Liver (tissue), 9 donors: ENCODE data around the gene THSD4. TPM values are rescaled to one million over a fixed set of nuclear protein-coding genes. Genes with fewer than 3 reads are reported as not detected.

Source experiments
- DNase-seq: peaks from one replicate; pipeline ENCODE4 v3.0.0-alpha.2; 2017; ENCODE audit warnings: low spot score
- H3K27ac ChIP-seq, 2 donors: one replicate each; pipeline ENCODE4 v1.7.0; 2013; ENCODE audit warnings: inconsistent platforms in 2 of 2, low read length in 2 of 2, control low read depth in 1 of 2, low read depth in 1 of 2, mild to moderate bottlenecking in 1 of 2
- H3K27me3 ChIP-seq, 4 donors: one replicate each; pipeline versions ENCODE4 v1.6.1 to v1.7.0; 2013; ENCODE audit warnings: low read length in 3 of 4, inconsistent platforms in 1 of 4, mild to moderate bottlenecking in 1 of 4, moderate library complexity in 1 of 4; ENCODE audit not compliant: control insufficient read depth in 4 of 4, insufficient read depth in 4 of 4
- H3K36me3 ChIP-seq, 4 donors: one replicate each; pipeline versions ENCODE4 v1.6.1 to v1.7.0; 2013; ENCODE audit warnings: low read length in 3 of 4, mild to moderate bottlenecking in 3 of 4, low read depth in 1 of 4, moderate library complexity in 1 of 4; ENCODE audit not compliant: control insufficient read depth in 4 of 4, insufficient read depth in 3 of 4
- H3K4me1 ChIP-seq, 4 donors: one replicate each; pipeline versions ENCODE4 v1.6.1 to v1.7.0; 2013; ENCODE audit warnings: low read length in 3 of 4, mild to moderate bottlenecking in 3 of 4, moderate library complexity in 1 of 4; ENCODE audit not compliant: control insufficient read depth in 4 of 4, insufficient read depth in 4 of 4
- H3K4me3 ChIP-seq, 3 donors: one replicate each; pipeline versions ENCODE4 v1.6.1 to v1.7.0; 2013; ENCODE audit warnings: low read length in 3 of 3, control low read depth in 1 of 3, low read depth in 1 of 3, mild to moderate bottlenecking in 1 of 3
- H3K9ac ChIP-seq, 2 donors: one replicate each; pipeline ENCODE4 v1.7.0; 2013; ENCODE audit warnings: low read length in 2 of 2, mild to moderate bottlenecking in 2 of 2, moderate library complexity in 2 of 2, control low read depth in 1 of 2, low read depth in 1 of 2
- H3K9me3 ChIP-seq, 4 donors: one replicate each; pipeline versions ENCODE4 v1.6.1 to v1.7.0; 2013; ENCODE audit warnings: low read length in 3 of 4; ENCODE audit not compliant: control insufficient read depth in 4 of 4
- ATF3 ChIP-seq: IDR thresholded peaks from 2 replicates; pipeline ENCODE4 v1.6.1; 2016; ENCODE audit warnings: antibody characterized with exemption
- CTCF ChIP-seq: fragments of 150-350 bp; IDR thresholded peaks from 2 replicates; pipeline ENCODE4 v1.5.1; 2017; ENCODE audit warnings: improper control_type of control experiment, low read depth, low read length; ENCODE audit not compliant: missing input control
- FOXA1 ChIP-seq: IDR thresholded peaks from 2 replicates; pipeline ENCODE4 v1.6.1; 2016; ENCODE audit warnings: antibody characterized with exemption
- FOXA2 ChIP-seq: IDR thresholded peaks from 2 replicates; pipeline ENCODE4 v1.6.1; 2016; ENCODE audit warnings: antibody characterized with exemption
- GABPA ChIP-seq, 2 donors: IDR thresholded peaks in 1 of 2; conservative IDR thresholded peaks in 1 of 2; 2 replicates each; pipeline ENCODE4 v1.6.1; 2016; ENCODE audit warnings: antibody characterized with exemption in 2 of 2, mild to moderate bottlenecking in 1 of 2, moderate library complexity in 1 of 2
- HNF4G ChIP-seq: IDR thresholded peaks from 2 replicates; pipeline ENCODE4 v1.6.1; 2016; ENCODE audit warnings: antibody characterized with exemption
- JUND ChIP-seq, 2 donors: IDR thresholded peaks; 2 replicates each; pipeline ENCODE4 v1.6.1; 2016; ENCODE audit warnings: antibody characterized with exemption in 2 of 2
- NR2F2 ChIP-seq: IDR thresholded peaks from 2 replicates; pipeline ENCODE4 v1.6.1; 2016; ENCODE audit warnings: antibody characterized with exemption
- RXRA ChIP-seq, 2 donors: IDR thresholded peaks; 2 replicates each; pipeline ENCODE4 v1.6.1; 2017 to 2018; ENCODE audit warnings: antibody characterized with exemption in 2 of 2, mild to moderate bottlenecking in 1 of 2
- SP1 ChIP-seq: IDR thresholded peaks from 2 replicates; pipeline ENCODE4 v1.6.1; 2018; ENCODE audit warnings: antibody characterized with exemption, mild to moderate bottlenecking
- TAF1 ChIP-seq: conservative IDR thresholded peaks from 2 replicates; pipeline ENCODE4 v1.6.1; 2016; ENCODE audit warnings: antibody characterized with exemption, mild to moderate bottlenecking
- YY1 ChIP-seq: IDR thresholded peaks from 2 replicates; pipeline ENCODE4 v1.6.1; 2016; ENCODE audit warnings: antibody characterized with exemption, mild to moderate bottlenecking
- WGBS: extraction: QIAGEN DNeasy Blood & Tissue Kit; methylation state at CpG from one replicate; pipeline ENCODE4 v1.1.7; 2013; 5-methylcytosine and 5-hydroxymethylcytosine counted together
- polyA plus RNA-seq, 2 donors: library from polyadenylated mRNA; stranded (reverse) in 1 of 2; unstranded in 1 of 2; fragments of 200-250 nt in 1 of 2; fragments of >200 nt in 1 of 2; fragmentation: Nextera tagmentation in 1 of 2; extraction: Ambion mirVana in 1 of 2; gene quantifications; one replicate each; pipeline versions ENCODE4 v1.2.1 to v1.2.3, GENCODE V29; 2013 to 2015
- total RNA-seq, 2 donors: library from RNA; depleted of rRNA; stranded (reverse); fragments of >200 nt; gene quantifications; one replicate each; pipeline ENCODE4 v1.2.3, GENCODE V29; 2014
- TF ChIP-seq, protein P1 (sequence below): IDR thresholded peaks from 2 replicates; pipeline ENCODE4 v1.6.1; 2016; ENCODE audit warnings: antibody characterized with exemption, mild to moderate bottlenecking
- TF ChIP-seq, protein P2 (sequence below): IDR thresholded peaks from 2 replicates; pipeline ENCODE4 v1.6.1; 2016; ENCODE audit warnings: antibody characterized with exemption
- TF ChIP-seq, protein P3 (sequence below): IDR thresholded peaks from 2 replicates; pipeline ENCODE4 v1.6.1; 2016; ENCODE audit warnings: antibody characterized with exemption
- donor health status: healthy.
- donor health status: healthy.
- donor health status: healthy.
- donor health status: healthy.
- donor health status: healthy.

The THSD4 gene
- total and polyA plus RNA-seq, 4 donors = 0.23 to 11.5 (median 1.9) TPM

- Histone ChIP-seq H3K27ac (no peak overlapping the region), H3K9me3 (no peaks in the 10 kb centered on the region), H3K4me3 (no peak overlapping the region), H3K4me1 (peaks cover 0 to 7% (median 4%) of the 10 kb centered on the region in 4 donors), H3K9ac (no peak overlapping the region), H3K27me3 (no peaks in the 10 kb centered on the region), H3K36me3 (peaks cover 0 to 4% (median 0%) of the 10 kb centered on the region in 4 donors)
- TF ChIP-seq FOXA1 (no peak), NR2F2 (no peak), FOXA2 (no peak), HNF4G (no peak), TAF1 (no peak), JUND (IDR thresholded peaks at IDR 0.05) (no peak)
- 90% methylated on average over 2 of the region's 2 CpGs for WGBS
- DNase-seq = no peak
Measured at GRCh38 chr15:71223516-71223915, 108.2 kb downstream of the THSD4 start.

GRCh38 chr15:71224024-71224423, 108.8 kb downstream of the THSD4 start:
- 91% methylated on average over 4 of the region's 4 CpGs for WGBS
- no peaks in the 10 kb centered on the region for H3K9me3 ChIP-seq
- no peaks in the 10 kb centered on the region for H3K27me3 ChIP-seq
- no peak overlapping the region for H3K27ac ChIP-seq
- DNase-seq = no peak
- peaks cover 0 to 2% (median under 1%) of the 10 kb centered on the region in 4 donors for H3K4me1 ChIP-seq
- H3K9ac ChIP-seq = no peak overlapping the region
- no peak for TF ChIP-seq TAF1
- no peak for TF ChIP-seq RXRA (IDR thresholded peaks at IDR 0.05)
- TF ChIP-seq SP1 = no peak
- TF ChIP-seq CTCF = no peak
- no peak for TF ChIP-seq HNF4G
- no peak for TF ChIP-seq YY1
- TF ChIP-seq, protein P1, sequence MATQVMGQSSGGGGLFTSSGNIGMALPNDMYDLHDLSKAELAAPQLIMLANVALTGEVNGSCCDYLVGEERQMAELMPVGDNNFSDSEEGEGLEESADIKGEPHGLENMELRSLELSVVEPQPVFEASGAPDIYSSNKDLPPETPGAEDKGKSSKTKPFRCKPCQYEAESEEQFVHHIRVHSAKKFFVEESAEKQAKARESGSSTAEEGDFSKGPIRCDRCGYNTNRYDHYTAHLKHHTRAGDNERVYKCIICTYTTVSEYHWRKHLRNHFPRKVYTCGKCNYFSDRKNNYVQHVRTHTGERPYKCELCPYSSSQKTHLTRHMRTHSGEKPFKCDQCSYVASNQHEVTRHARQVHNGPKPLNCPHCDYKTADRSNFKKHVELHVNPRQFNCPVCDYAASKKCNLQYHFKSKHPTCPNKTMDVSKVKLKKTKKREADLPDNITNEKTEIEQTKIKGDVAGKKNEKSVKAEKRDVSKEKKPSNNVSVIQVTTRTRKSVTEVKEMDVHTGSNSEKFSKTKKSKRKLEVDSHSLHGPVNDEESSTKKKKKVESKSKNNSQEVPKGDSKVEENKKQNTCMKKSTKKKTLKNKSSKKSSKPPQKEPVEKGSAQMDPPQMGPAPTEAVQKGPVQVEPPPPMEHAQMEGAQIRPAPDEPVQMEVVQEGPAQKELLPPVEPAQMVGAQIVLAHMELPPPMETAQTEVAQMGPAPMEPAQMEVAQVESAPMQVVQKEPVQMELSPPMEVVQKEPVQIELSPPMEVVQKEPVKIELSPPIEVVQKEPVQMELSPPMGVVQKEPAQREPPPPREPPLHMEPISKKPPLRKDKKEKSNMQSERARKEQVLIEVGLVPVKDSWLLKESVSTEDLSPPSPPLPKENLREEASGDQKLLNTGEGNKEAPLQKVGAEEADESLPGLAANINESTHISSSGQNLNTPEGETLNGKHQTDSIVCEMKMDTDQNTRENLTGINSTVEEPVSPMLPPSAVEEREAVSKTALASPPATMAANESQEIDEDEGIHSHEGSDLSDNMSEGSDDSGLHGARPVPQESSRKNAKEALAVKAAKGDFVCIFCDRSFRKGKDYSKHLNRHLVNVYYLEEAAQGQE = no peak
- no peak for TF ChIP-seq GABPA (IDR thresholded peaks at IDR 0.05 in 1 of 2, conservative IDR thresholded peaks at IDR 0.05 in 1 of 2)
- TF ChIP-seq, protein P2, sequence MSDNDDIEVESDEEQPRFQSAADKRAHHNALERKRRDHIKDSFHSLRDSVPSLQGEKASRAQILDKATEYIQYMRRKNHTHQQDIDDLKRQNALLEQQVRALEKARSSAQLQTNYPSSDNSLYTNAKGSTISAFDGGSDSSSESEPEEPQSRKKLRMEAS = no peak
- TF ChIP-seq, protein P3, sequence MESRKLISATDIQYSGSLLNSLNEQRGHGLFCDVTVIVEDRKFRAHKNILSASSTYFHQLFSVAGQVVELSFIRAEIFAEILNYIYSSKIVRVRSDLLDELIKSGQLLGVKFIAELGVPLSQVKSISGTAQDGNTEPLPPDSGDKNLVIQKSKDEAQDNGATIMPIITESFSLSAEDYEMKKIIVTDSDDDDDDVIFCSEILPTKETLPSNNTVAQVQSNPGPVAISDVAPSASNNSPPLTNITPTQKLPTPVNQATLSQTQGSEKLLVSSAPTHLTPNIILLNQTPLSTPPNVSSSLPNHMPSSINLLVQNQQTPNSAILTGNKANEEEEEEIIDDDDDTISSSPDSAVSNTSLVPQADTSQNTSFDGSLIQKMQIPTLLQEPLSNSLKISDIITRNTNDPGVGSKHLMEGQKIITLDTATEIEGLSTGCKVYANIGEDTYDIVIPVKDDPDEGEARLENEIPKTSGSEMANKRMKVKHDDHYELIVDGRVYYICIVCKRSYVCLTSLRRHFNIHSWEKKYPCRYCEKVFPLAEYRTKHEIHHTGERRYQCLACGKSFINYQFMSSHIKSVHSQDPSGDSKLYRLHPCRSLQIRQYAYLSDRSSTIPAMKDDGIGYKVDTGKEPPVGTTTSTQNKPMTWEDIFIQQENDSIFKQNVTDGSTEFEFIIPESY = no peak
- no peak for TF ChIP-seq FOXA1
- TF ChIP-seq ATF3 = no peak
- TF ChIP-seq FOXA2 = no peak
- TF ChIP-seq NR2F2 = no peak
- H3K36me3 ChIP-seq = peaks cover 0 to 4% (median 0%) of the 10 kb centered on the region in 4 donors
- H3K4me3 ChIP-seq = no peak overlapping the region
